ENCODE data around the gene UVRAG.

- TF ChIP-seq RAD21 (IDR thresholded peaks at IDR 0.05; ENCODE audit: low read depth) (no peak), TAF1 (IDR thresholded peaks at IDR 0.05; ENCODE audit: low read depth) (no peak), MAX (IDR thresholded peaks at IDR 0.05) (no peak), EP300 (IDR thresholded peaks at IDR 0.05; ENCODE audit: borderline replicate concordance) (no peak), USF1 (IDR thresholded peaks at IDR 0.05) (no peak), CEBPB (IDR thresholded peaks at IDR 0.05) (no peak), FOXM1 (IDR thresholded peaks at IDR 0.05; ENCODE audit: borderline replicate concordance, low read depth) (no peak), CREB1 (IDR thresholded peaks at IDR 0.05; ENCODE audit: low read depth) (no peak), TEAD4 (IDR thresholded peaks at IDR 0.05) (no peak), ZBTB7A (IDR thresholded peaks at IDR 0.05; ENCODE audit: low read depth) (no peak), YY1 (IDR thresholded peaks at IDR 0.05; ENCODE audit: low read depth) (no peak), EGR1 (IDR thresholded peaks at IDR 0.05) (no peak)
- TF ChIP-seq, protein P1, sequence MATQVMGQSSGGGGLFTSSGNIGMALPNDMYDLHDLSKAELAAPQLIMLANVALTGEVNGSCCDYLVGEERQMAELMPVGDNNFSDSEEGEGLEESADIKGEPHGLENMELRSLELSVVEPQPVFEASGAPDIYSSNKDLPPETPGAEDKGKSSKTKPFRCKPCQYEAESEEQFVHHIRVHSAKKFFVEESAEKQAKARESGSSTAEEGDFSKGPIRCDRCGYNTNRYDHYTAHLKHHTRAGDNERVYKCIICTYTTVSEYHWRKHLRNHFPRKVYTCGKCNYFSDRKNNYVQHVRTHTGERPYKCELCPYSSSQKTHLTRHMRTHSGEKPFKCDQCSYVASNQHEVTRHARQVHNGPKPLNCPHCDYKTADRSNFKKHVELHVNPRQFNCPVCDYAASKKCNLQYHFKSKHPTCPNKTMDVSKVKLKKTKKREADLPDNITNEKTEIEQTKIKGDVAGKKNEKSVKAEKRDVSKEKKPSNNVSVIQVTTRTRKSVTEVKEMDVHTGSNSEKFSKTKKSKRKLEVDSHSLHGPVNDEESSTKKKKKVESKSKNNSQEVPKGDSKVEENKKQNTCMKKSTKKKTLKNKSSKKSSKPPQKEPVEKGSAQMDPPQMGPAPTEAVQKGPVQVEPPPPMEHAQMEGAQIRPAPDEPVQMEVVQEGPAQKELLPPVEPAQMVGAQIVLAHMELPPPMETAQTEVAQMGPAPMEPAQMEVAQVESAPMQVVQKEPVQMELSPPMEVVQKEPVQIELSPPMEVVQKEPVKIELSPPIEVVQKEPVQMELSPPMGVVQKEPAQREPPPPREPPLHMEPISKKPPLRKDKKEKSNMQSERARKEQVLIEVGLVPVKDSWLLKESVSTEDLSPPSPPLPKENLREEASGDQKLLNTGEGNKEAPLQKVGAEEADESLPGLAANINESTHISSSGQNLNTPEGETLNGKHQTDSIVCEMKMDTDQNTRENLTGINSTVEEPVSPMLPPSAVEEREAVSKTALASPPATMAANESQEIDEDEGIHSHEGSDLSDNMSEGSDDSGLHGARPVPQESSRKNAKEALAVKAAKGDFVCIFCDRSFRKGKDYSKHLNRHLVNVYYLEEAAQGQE (IDR thresholded peaks at IDR 0.05; ENCODE audit: low read depth): no peak
These were observed 43.0 kb downstream of the UVRAG start for GRCh38 chr11:75858042-75858441.

Data from Ishikawa (cell line).